Measurements from ENCODE around the gene CAVIN2. TPM values are rescaled to one million over a fixed set of nuclear protein-coding genes. Genes with fewer than 3 reads are reported as not detected.

The CAVIN2 gene
- total RNA-seq, 2 experiments from 2014 or later: not detected

GRCh38 chr2:191818725-191819350 lies 28.1 kb downstream of the CAVIN2 start:
- no peak overlapping the region for H3K27ac Mint-ChIP-seq
- H3K4me3 Mint-ChIP-seq: no peak overlapping the region
- H3K9me3 Mint-ChIP-seq (ENCODE audit: low read depth): no peaks in the 10 kb centered on the region
- DNase-seq (no peak), ATAC-seq (no peak)
- CTCF ChIA-PET: no interaction called here
- H3K36me3 Mint-ChIP-seq: no peaks in the 10 kb centered on the region
- no peaks in the 10 kb centered on the region for H3K4me1 Mint-ChIP-seq
- peaks cover 46% of the 10 kb centered on the region for H3K27me3 Mint-ChIP-seq

GRCh38 chr2:191818133-191818532 lies 28.8 kb downstream of the CAVIN2 start:
- Mint-ChIP-seq H3K27ac (no peak overlapping the region), H3K4me1 (no peaks in the 10 kb centered on the region), H3K4me3 (no peak overlapping the region), H3K27me3 (peaks cover 51% of the 10 kb centered on the region), H3K9me3 (ENCODE audit: low read depth) (no peaks in the 10 kb centered on the region), H3K36me3 (no peaks in the 10 kb centered on the region)
- CTCF ChIA-PET: no interaction called here
- ATAC-seq (no peak), DNase-seq (no peak)

- H3K9me3 Mint-ChIP-seq (ENCODE audit: low read depth): no peaks in the 10 kb centered on the region
- no peak overlapping the region for H3K27ac Mint-ChIP-seq
Measured at GRCh38 chr2:191815010-191815409, 31.9 kb downstream of the CAVIN2 start.

GRCh38 chr2:191813943-191814342 lies 32.9 kb downstream of the CAVIN2 start:
- DNase-seq (no peak), ATAC-seq (no peak)
- CTCF ChIA-PET: interaction anchor here (2.1 to 3.0 kb wide), 2 partner anchors 349 kb away, joined by 8 to 31 read pairs; no protein-coding TSS in a partner anchor

More at GRCh38 chr2:191815010-191815409, 31.9 kb downstream of the CAVIN2 start:
- CTCF ChIA-PET: interaction anchor here (2.1 kb wide), 1 partner anchor 347 kb away, joined by 8 read pairs; no protein-coding TSS in a partner anchor
- Mint-ChIP-seq H3K4me3 (no peak overlapping the region), H3K4me1 (no peaks in the 10 kb centered on the region), H3K36me3 (no peaks in the 10 kb centered on the region), H3K27me3 (peaks cover 40% of the 10 kb centered on the region)
- ATAC-seq: no peak
- no peak for DNase-seq

GRCh38 chr2:191811807-191812602 lies 34.9 kb downstream of the CAVIN2 start:
- ATAC-seq: peak; percentile 47

More at GRCh38 chr2:191813943-191814342, 32.9 kb downstream of the CAVIN2 start:
- Mint-ChIP-seq H3K4me3 (no peak overlapping the region), H3K9me3 (ENCODE audit: low read depth) (no peaks in the 10 kb centered on the region), H3K27ac (no peak overlapping the region), H3K36me3 (no peaks in the 10 kb centered on the region), H3K27me3 (peaks cover 37% of the 10 kb centered on the region), H3K4me1 (no peaks in the 10 kb centered on the region)

GRCh38 chr2:191806396-191806795 lies 40.5 kb downstream of the CAVIN2 start:
- Mint-ChIP-seq H3K4me3 (no peak overlapping the region), H3K9me3 (ENCODE audit: low read depth) (no peaks in the 10 kb centered on the region), H3K27ac (no peak overlapping the region), H3K36me3 (no peaks in the 10 kb centered on the region), H3K4me1 (no peaks in the 10 kb centered on the region), H3K27me3 (peaks cover 26% of the 10 kb centered on the region)
- ATAC-seq (no peak), DNase-seq (no peak)
- CTCF ChIA-PET: no interaction called here

More at GRCh38 chr2:191811807-191812602, 34.9 kb downstream of the CAVIN2 start:
- H3K9me3 Mint-ChIP-seq (ENCODE audit: low read depth): no peaks in the 10 kb centered on the region
- no peak overlapping the region for H3K4me3 Mint-ChIP-seq
- no peaks in the 10 kb centered on the region for H3K4me1 Mint-ChIP-seq
- H3K27me3 Mint-ChIP-seq: peaks cover 24% of the 10 kb centered on the region
- peak; percentile 47 for DNase-seq
- H3K27ac Mint-ChIP-seq: no peak overlapping the region
- CTCF ChIA-PET: interaction anchor here (1.0 to 3.0 kb wide), 7 partner anchors 9 to 356 kb away, joined by 3 to 31 read pairs (median 6); no protein-coding TSS in a partner anchor
- no peaks in the 10 kb centered on the region for H3K36me3 Mint-ChIP-seq

- ATAC-seq: no peak
- Mint-ChIP-seq H3K4me1 (no peaks in the 10 kb centered on the region), H3K27me3 (peaks cover 26% of the 10 kb centered on the region), H3K36me3 (no peaks in the 10 kb centered on the region), H3K9me3 (ENCODE audit: low read depth) (no peaks in the 10 kb centered on the region), H3K27ac (no peak overlapping the region), H3K4me3 (no peak overlapping the region)
- CTCF ChIA-PET: no interaction called here
- no peak for DNase-seq
Measured at GRCh38 chr2:191804766-191805165, 42.1 kb downstream of the CAVIN2 start.

GRCh38 chr2:191803007-191803406 lies 43.9 kb downstream of the CAVIN2 start:
- no peak overlapping the region for H3K27ac Mint-ChIP-seq
- CTCF ChIA-PET: interaction anchor here (0.8 to 1.9 kb wide), 2 partner anchors 9 to 360 kb away, joined by 3 to 6 read pairs; no protein-coding TSS in a partner anchor

GRCh38 chr2:191802180-191802579 lies 44.7 kb downstream of the CAVIN2 start:
- Mint-ChIP-seq H3K27me3 (peaks cover 28% of the 10 kb centered on the region), H3K27ac (no peak overlapping the region), H3K36me3 (no peaks in the 10 kb centered on the region), H3K4me1 (no peaks in the 10 kb centered on the region), H3K4me3 (no peak overlapping the region), H3K9me3 (ENCODE audit: low read depth) (no peaks in the 10 kb centered on the region)
- DNase-seq: no peak
- no peak for ATAC-seq
- CTCF ChIA-PET: interaction anchor here (0.8 to 1.9 kb wide), 2 partner anchors 10 to 360 kb away, joined by 3 to 6 read pairs; no protein-coding TSS in a partner anchor

More at GRCh38 chr2:191803007-191803406, 43.9 kb downstream of the CAVIN2 start:
- ATAC-seq (no peak), DNase-seq (no peak)
- peaks cover 25% of the 10 kb centered on the region for H3K27me3 Mint-ChIP-seq
- H3K36me3 Mint-ChIP-seq: no peaks in the 10 kb centered on the region
- H3K9me3 Mint-ChIP-seq (ENCODE audit: low read depth): no peaks in the 10 kb centered on the region
- H3K4me3 Mint-ChIP-seq: no peak overlapping the region
- no peaks in the 10 kb centered on the region for H3K4me1 Mint-ChIP-seq

GRCh38 chr2:191800874-191801273 lies 46.0 kb downstream of the CAVIN2 start:
- peaks cover 28% of the 10 kb centered on the region for H3K27me3 Mint-ChIP-seq
- no peaks in the 10 kb centered on the region for H3K9me3 Mint-ChIP-seq (ENCODE audit: low read depth)
- H3K4me1 Mint-ChIP-seq: no peaks in the 10 kb centered on the region
- DNase-seq (no peak), ATAC-seq (no peak)
- H3K36me3 Mint-ChIP-seq: no peaks in the 10 kb centered on the region
- CTCF ChIA-PET: no interaction called here
- no peak overlapping the region for H3K4me3 Mint-ChIP-seq
- no peak overlapping the region for H3K27ac Mint-ChIP-seq

GRCh38 chr2:191799526-191799925 lies 47.4 kb downstream of the CAVIN2 start:
- Mint-ChIP-seq H3K4me3 (no peak overlapping the region), H3K9me3 (ENCODE audit: low read depth) (no peaks in the 10 kb centered on the region), H3K4me1 (no peaks in the 10 kb centered on the region), H3K27me3 (peaks cover 17% of the 10 kb centered on the region), H3K36me3 (no peaks in the 10 kb centered on the region), H3K27ac (no peak overlapping the region)
- DNase-seq: no peak
- ATAC-seq: no peak
- CTCF ChIA-PET: no interaction called here

- Mint-ChIP-seq H3K36me3 (no peaks in the 10 kb centered on the region), H3K4me1 (no peaks in the 10 kb centered on the region)
Measured at GRCh38 chr2:191797942-191798876, 48.7 kb downstream of the CAVIN2 start.

GRCh38 chr2:191797500-191797899 lies 49.4 kb downstream of the CAVIN2 start:
- no peak for DNase-seq
- Mint-ChIP-seq H3K36me3 (no peaks in the 10 kb centered on the region), H3K27ac (no peak overlapping the region), H3K27me3 (peaks cover 18% of the 10 kb centered on the region), H3K4me3 (no peak overlapping the region), H3K9me3 (ENCODE audit: low read depth) (no peaks in the 10 kb centered on the region), H3K4me1 (no peaks in the 10 kb centered on the region)
- ATAC-seq: no peak
- CTCF ChIA-PET: interaction anchor here (0.8 kb wide), 1 partner anchor 242 kb away, joined by 4 read pairs; no protein-coding TSS in a partner anchor

More at GRCh38 chr2:191797942-191798876, 48.7 kb downstream of the CAVIN2 start:
- Mint-ChIP-seq H3K27me3 (peaks cover 18% of the 10 kb centered on the region), H3K9me3 (ENCODE audit: low read depth) (no peaks in the 10 kb centered on the region), H3K27ac (no peak overlapping the region), H3K4me3 (no peak overlapping the region)
- CTCF ChIA-PET: no interaction called here
- DNase-seq (no peak), ATAC-seq (no peak)

Measured in activated CD8-positive, alpha-beta memory T cell treated with anti-CD3 and anti-CD28 coated beads, Interleukin-2, amount 10 ng/mL, durations not matched to agents 7 days and 5 days (primary cell).